Measurements from ENCODE around the gene MS4A18. TPM values are rescaled to one million over a fixed set of nuclear protein-coding genes. Genes with fewer than 3 reads are reported as not detected.

Gene MS4A18
- total and polyA plus RNA-seq, 2 donors (not counting 3 experiments of a cell fraction or from before 2014, with no cell fraction given): not detected

DNA sequence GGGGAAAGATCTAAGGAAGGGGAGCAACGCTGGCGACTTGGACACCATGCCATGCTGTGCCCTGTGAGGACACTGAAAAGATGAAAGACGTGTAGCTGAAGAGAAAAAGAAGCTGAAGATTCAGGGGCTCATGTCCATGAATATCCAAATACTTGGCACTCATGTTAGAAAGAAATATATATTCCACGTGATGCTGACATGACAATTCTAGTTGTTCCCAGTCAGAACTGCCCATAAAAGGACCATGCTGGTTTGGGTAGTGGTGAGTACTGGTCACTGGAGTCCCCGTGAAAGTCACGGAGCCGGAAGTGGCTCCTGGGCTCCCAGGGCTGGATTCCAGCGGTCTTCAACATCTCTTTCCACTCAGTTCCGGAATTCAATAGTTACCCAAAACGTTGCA lies 42.0 kb downstream of the MS4A18 start:
- H3K4me3 ChIP-seq (replicated peaks in 1 of 3; ENCODE audit: insufficient read depth in 1 of 3, low read depth in 1 of 3, low read length in 3 of 3): no peak overlapping the region
- no peak overlapping the region for H2AFZ ChIP-seq (ENCODE audit: low read depth, low read length)
- POLR2A ChIA-PET: no interaction called here
- DNase-seq (ENCODE audit: low read depth, low spot score): no peak
- TF ChIP-seq EZH2 (IDR thresholded peaks at IDR 0.05; ENCODE audit: borderline replicate concordance, low read depth, low read length, severe bottlenecking) (no peak), POLR2A (IDR thresholded peaks at IDR 0.05; ENCODE audit: low read depth, low read length) (no peak), JUN (IDR thresholded peaks at IDR 0.05; ENCODE audit: borderline replicate concordance, insufficient read depth, insufficient read length, low read depth) (no peak), MYC (IDR thresholded peaks at IDR 0.05; ENCODE audit: low read depth, low read length) (no peak), FOS (IDR thresholded peaks at IDR 0.05; ENCODE audit: borderline replicate concordance, insufficient read depth, low read length) (no peak), POLR2AphosphoS5 (IDR thresholded peaks at IDR 0.05; ENCODE audit: insufficient read depth, low read depth, low read length) (no peak), GATA2 (IDR thresholded peaks at IDR 0.05; ENCODE audit: insufficient read depth, insufficient read length, low read depth, low read length) (no peak)
- TF ChIP-seq, protein P1, sequence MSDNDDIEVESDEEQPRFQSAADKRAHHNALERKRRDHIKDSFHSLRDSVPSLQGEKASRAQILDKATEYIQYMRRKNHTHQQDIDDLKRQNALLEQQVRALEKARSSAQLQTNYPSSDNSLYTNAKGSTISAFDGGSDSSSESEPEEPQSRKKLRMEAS (IDR thresholded peaks at IDR 0.05; ENCODE audit: insufficient read depth, insufficient read length): no peak
- TF ChIP-seq, protein P2, sequence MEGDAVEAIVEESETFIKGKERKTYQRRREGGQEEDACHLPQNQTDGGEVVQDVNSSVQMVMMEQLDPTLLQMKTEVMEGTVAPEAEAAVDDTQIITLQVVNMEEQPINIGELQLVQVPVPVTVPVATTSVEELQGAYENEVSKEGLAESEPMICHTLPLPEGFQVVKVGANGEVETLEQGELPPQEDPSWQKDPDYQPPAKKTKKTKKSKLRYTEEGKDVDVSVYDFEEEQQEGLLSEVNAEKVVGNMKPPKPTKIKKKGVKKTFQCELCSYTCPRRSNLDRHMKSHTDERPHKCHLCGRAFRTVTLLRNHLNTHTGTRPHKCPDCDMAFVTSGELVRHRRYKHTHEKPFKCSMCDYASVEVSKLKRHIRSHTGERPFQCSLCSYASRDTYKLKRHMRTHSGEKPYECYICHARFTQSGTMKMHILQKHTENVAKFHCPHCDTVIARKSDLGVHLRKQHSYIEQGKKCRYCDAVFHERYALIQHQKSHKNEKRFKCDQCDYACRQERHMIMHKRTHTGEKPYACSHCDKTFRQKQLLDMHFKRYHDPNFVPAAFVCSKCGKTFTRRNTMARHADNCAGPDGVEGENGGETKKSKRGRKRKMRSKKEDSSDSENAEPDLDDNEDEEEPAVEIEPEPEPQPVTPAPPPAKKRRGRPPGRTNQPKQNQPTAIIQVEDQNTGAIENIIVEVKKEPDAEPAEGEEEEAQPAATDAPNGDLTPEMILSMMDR (IDR thresholded peaks at IDR 0.05; ENCODE audit: extremely low read depth in 1 of 2, insufficient read depth in 1 of 2, low read depth in 1 of 2, low read length in 2 of 2): no peak
- CTCF ChIA-PET: interaction anchor here (1.5 to 3.6 kb wide), 5 partner anchors 8 to 121 kb away, joined by 3 to 16 read pairs (median 12); partner anchors contain the start of gene MS4A15
- dilution Hi-C loops (cut with MboI; ENCODE audit: extremely low pct_ligation_motif_present, low sequenced_read_pairs): no loop called here
- BruUV-seq (replicated peaks): no TSS peak
- H3K9me1 ChIP-seq (replicated peaks; ENCODE audit: control insufficient read depth, extremely low read depth, insufficient read depth, low read length): no peaks in the 10 kb centered on the region
- H3K4me1 ChIP-seq (ENCODE audit: control insufficient read depth, extremely low read depth, insufficient read depth, low read length): no peaks in the 10 kb centered on the region
- no peak for FAIRE-seq
- intact Hi-C loops (cut with micrococcal nuclease): no loop called here
- no peaks in the 10 kb centered on the region for H3K36me3 ChIP-seq (ENCODE audit: control insufficient read depth in 2 of 2, extremely low read depth in 1 of 2, insufficient read depth in 2 of 2, low read length in 2 of 2)
- no peaks in the 10 kb centered on the region for H4K20me1 ChIP-seq (replicated peaks; ENCODE audit: control insufficient read depth, extremely low read depth, insufficient read depth, low read length)
- H3K27me3 ChIP-seq (ENCODE audit: control insufficient read depth in 2 of 2, insufficient read depth in 2 of 2, low read length in 2 of 2): peaks cover 12 to 16% of the 10 kb centered on the region in 2 experiments
- H3K27ac ChIP-seq (ENCODE audit: insufficient read depth, low read depth, low read length): no peak overlapping the region
- no peaks in the 10 kb centered on the region for H3K9me3 ChIP-seq (replicated peaks; ENCODE audit: control insufficient read depth, insufficient read depth, low read length)
- no peak overlapping the region for H3K4me2 ChIP-seq (ENCODE audit: insufficient read depth, low read length)
- H3K9ac ChIP-seq (replicated peaks; ENCODE audit: extremely low read depth, insufficient read depth, low read length): no peak overlapping the region
- H3K79me2 ChIP-seq (ENCODE audit: control insufficient read depth, insufficient read depth, low read length): no peaks in the 10 kb centered on the region

Data from endothelial cell of umbilical vein (primary cell).